COR-L47 (cell line): ENCODE data around the gene DCLK2.
A peak's percentile ranks its signal among the peaks of the same experiment; 100 is the strongest.

Experiments
- DNase-seq: peaks from one replicate; lab custom pipeline; 2025; lab: John Stamatoyannopoulos, UW

DCLK2 gene

GRCh38 chr4:150078041-150078578, at the start of gene DCLK2:
TSS of gene DCLK2 (plus strand) at chr4:150078445. CDS start at chr4:150079028, 583 bp downstream.
- DNase-seq, result peak; percentile 83

GRCh38 chr4:150032541-150032940, 45.7 kb upstream of the DCLK2 start:
- no peak for DNase-seq

- DNase-seq, result no peak
Measured at GRCh38 chr4:150033081-150033480, 45.2 kb upstream of the DCLK2 start.

GRCh38 chr4:150033901-150034300, 44.3 kb upstream of the DCLK2 start:
- peak; percentile 73 for DNase-seq

- no peak for DNase-seq
Measured at GRCh38 chr4:150037251-150037856, 40.9 kb upstream of the DCLK2 start.

- no peak for DNase-seq
Measured at GRCh38 chr4:150038335-150039076, 39.7 kb upstream of the DCLK2 start.

GRCh38 chr4:150039274-150040127, 38.7 kb upstream of the DCLK2 start:
- no peak for DNase-seq

GRCh38 chr4:150044517-150044916, 33.7 kb upstream of the DCLK2 start:
- no peak for DNase-seq

- no peak for DNase-seq
Measured at GRCh38 chr4:150045410-150045809, 32.8 kb upstream of the DCLK2 start.

- DNase-seq, result no peak
Measured at GRCh38 chr4:150046728-150047217, 31.5 kb upstream of the DCLK2 start.

GRCh38 chr4:150047546-150047945, 30.7 kb upstream of the DCLK2 start:
- DNase-seq, result no peak

GRCh38 chr4:150049682-150050081, 28.6 kb upstream of the DCLK2 start:
- no peak for DNase-seq

- DNase-seq, result no peak
Measured at GRCh38 chr4:150050566-150050965, 27.7 kb upstream of the DCLK2 start.

GRCh38 chr4:150051111-150051510, 27.1 kb upstream of the DCLK2 start:
- DNase-seq, result no peak

GRCh38 chr4:150055467-150055866, 22.8 kb upstream of the DCLK2 start:
- DNase-seq, result no peak

- no peak for DNase-seq
Measured at GRCh38 chr4:150056569-150056968, 21.7 kb upstream of the DCLK2 start.

GRCh38 chr4:150061086-150061776, 17.0 kb upstream of the DCLK2 start:
- no peak for DNase-seq

- no peak for DNase-seq
Measured at GRCh38 chr4:150063128-150063527, 15.1 kb upstream of the DCLK2 start.

- no peak for DNase-seq
Measured at GRCh38 chr4:150065740-150066139, 12.5 kb upstream of the DCLK2 start.

- DNase-seq, result no peak
Measured at GRCh38 chr4:150067859-150068258, 10.4 kb upstream of the DCLK2 start.

- DNase-seq, result no peak
Measured at GRCh38 chr4:150068300-150068960, 9.8 kb upstream of the DCLK2 start.
